ENCODE measurements around the gene SPDEF. TPM values are rescaled to one million over a fixed set of nuclear protein-coding genes. Genes with fewer than 3 reads are reported as not detected.

The SPDEF gene
- total RNA-seq, 2 donors from 2014 or later: not detected

- ATAC-seq (no peak), DNase-seq (no peak)
- intact Hi-C loops (cut with DNase I): no loop called here
Observed at GRCh38 chr6:34535646-34536045, 20.5 kb downstream of the SPDEF start.

GRCh38 chr6:34535199-34535598 is 20.9 kb downstream of the SPDEF start:
- ATAC-seq: no peak
- WGBS, 2 donors: 90 to 100% methylated on average over 1 to 6 of the region's 6 CpGs
- DNase-seq: no peak
- H3K36me3 ChIP-seq (replicated peaks in 1 of 2; ENCODE audit: insufficient read depth in 1 of 2, low read depth in 2 of 2): no peaks in the 10 kb centered on the region
- intact Hi-C loops (cut with DNase I): no loop called here
- no peak overlapping the region for H3K4me3 ChIP-seq
- no peaks in the 10 kb centered on the region for H3K27me3 ChIP-seq
- peaks cover 8% of the 10 kb centered on the region for H3K4me1 ChIP-seq
- H3K27ac ChIP-seq: no peak overlapping the region
- no peaks in the 10 kb centered on the region for H3K9me3 ChIP-seq
- no peak for TF ChIP-seq POLR2A (IDR thresholded peaks at IDR 0.05)
- TF ChIP-seq CTCF (IDR thresholded peaks at IDR 0.05): no peak

More at GRCh38 chr6:34535646-34536045, 20.5 kb downstream of the SPDEF start:
- TF ChIP-seq CTCF (IDR thresholded peaks at IDR 0.05): no peak
- TF ChIP-seq POLR2A (IDR thresholded peaks at IDR 0.05): no peak
- peaks cover 8% of the 10 kb centered on the region for H3K4me1 ChIP-seq
- no peak overlapping the region for H3K4me3 ChIP-seq
- no peaks in the 10 kb centered on the region for H3K27me3 ChIP-seq
- H3K9me3 ChIP-seq: no peaks in the 10 kb centered on the region
- 85 to 92% methylated on average over 9 to 11 of the region's 11 CpGs for WGBS, 2 donors
- no peak overlapping the region for H3K27ac ChIP-seq
- H3K36me3 ChIP-seq (replicated peaks in 1 of 2; ENCODE audit: insufficient read depth in 1 of 2, low read depth in 2 of 2): no peaks in the 10 kb centered on the region

DNA sequence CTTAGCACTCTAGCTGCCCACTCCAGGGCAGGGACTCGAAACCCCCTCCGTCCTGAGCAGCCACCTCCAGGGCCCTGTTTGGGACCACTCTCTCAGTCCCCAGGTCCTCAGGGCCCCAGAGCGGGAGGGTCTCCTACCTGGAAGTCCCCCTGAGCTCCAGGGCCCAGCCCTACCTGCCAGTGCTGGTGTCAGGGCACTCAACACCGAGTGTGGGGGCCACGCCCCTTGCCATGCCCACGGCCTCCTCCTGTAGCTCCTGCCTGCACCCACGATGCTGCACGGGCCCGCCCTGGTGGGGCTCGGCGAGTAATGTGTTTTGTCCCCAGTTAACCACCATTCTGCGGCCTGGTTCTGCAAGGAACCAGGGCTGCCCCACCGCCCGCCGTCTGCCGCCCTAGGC is 21.5 kb downstream of the SPDEF start:
- 88 to 92% methylated on average over 12 to 13 of the region's 16 CpGs for WGBS, 2 donors
- intact Hi-C loops (cut with DNase I): no loop called here
- no peaks in the 10 kb centered on the region for H3K36me3 ChIP-seq (replicated peaks in 1 of 2; ENCODE audit: insufficient read depth in 1 of 2, low read depth in 2 of 2)
- ATAC-seq: no peak
- H3K27ac ChIP-seq: no peak overlapping the region
- no peaks in the 10 kb centered on the region for H3K27me3 ChIP-seq
- no peak for DNase-seq
- H3K4me3 ChIP-seq: no peak overlapping the region
- peaks cover 8% of the 10 kb centered on the region for H3K4me1 ChIP-seq
- H3K9me3 ChIP-seq: no peaks in the 10 kb centered on the region
- TF ChIP-seq POLR2A (IDR thresholded peaks at IDR 0.05) (no peak), CTCF (IDR thresholded peaks at IDR 0.05) (no peak)

DNA sequence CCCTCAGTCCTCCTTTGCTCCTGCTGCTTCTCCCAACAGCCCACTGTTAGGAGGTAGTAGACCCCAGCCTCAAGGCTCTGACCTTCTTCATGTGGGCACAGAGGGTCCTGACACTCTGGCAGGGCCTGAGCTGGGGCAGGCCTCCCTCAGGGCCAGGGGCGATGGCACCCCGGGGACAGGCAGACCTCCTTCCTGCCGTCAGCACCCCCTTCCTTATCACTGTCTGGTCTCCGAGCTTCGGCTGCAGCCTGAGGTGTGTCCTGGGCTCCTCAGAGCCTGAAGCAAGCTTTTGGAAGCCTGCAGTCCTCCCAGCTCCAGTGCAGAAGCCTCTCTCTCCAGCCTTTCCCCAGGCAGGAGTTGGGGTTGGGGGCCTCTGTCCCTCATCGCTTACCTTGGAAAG is 22.0 kb downstream of the SPDEF start:
- no peak for ATAC-seq
- DNase-seq: no peak
- WGBS, 2 donors: 85 to 93% methylated on average over 5 to 6 of the region's 6 CpGs
- no peak overlapping the region for H3K4me3 ChIP-seq
- intact Hi-C loops (cut with DNase I): no loop called here
- no peaks in the 10 kb centered on the region for H3K36me3 ChIP-seq (replicated peaks in 1 of 2; ENCODE audit: insufficient read depth in 1 of 2, low read depth in 2 of 2)
- no peak overlapping the region for H3K27ac ChIP-seq
- H3K9me3 ChIP-seq: no peaks in the 10 kb centered on the region
- no peaks in the 10 kb centered on the region for H3K27me3 ChIP-seq
- TF ChIP-seq POLR2A (IDR thresholded peaks at IDR 0.05): no peak
- TF ChIP-seq CTCF (IDR thresholded peaks at IDR 0.05): no peak
- peaks cover 8% of the 10 kb centered on the region for H3K4me1 ChIP-seq

- H3K27ac ChIP-seq: no peak overlapping the region
- no peak for DNase-seq
- intact Hi-C loops (cut with DNase I): no loop called here
- TF ChIP-seq CTCF (IDR thresholded peaks at IDR 0.05) (no peak), POLR2A (IDR thresholded peaks at IDR 0.05) (no peak)
- no peaks in the 10 kb centered on the region for H3K9me3 ChIP-seq
- WGBS, 2 donors: 85 to 90% methylated on average over 15 of the region's 15 CpGs
- peaks cover 11% of the 10 kb centered on the region for H3K4me1 ChIP-seq
- H3K4me3 ChIP-seq: no peak overlapping the region
- H3K27me3 ChIP-seq: no peaks in the 10 kb centered on the region
- no peaks in the 10 kb centered on the region for H3K36me3 ChIP-seq (replicated peaks in 1 of 2; ENCODE audit: insufficient read depth in 1 of 2, low read depth in 2 of 2)
- ATAC-seq: no peak
Observed at GRCh38 chr6:34532230-34532629, 23.9 kb downstream of the SPDEF start.

Data from body of pancreas (tissue), 4 donors.